Measurements from ENCODE around the gene PRPF40B. TPM values are rescaled to one million over a fixed set of nuclear protein-coding genes. Genes with fewer than 3 reads are reported as not detected.

PRPF40B gene
- total and polyA plus RNA-seq, 9 of the 15 experiments (the other 6 are each of a cell fraction or from before 2014, with no cell fraction given), result 0.55 to 10.6 (median 4.8) TPM

GRCh38 chr12:49649445-49649844 is 26.1 kb downstream of the PRPF40B start:
- peaks cover 0 to 12% of the 10 kb centered on the region in 2 experiments; a peak in 3 of 5 replicates for H3K4me1 ChIP-seq (replicated peaks in 1 of 2; ENCODE audit: control insufficient read depth in 2 of 2, insufficient read depth in 2 of 2, low read length in 2 of 2)
- no peak for TF ChIP-seq PPARD (CRISPR knock-in tag; IDR thresholded peaks at IDR 0.05)
- H3K79me2 ChIP-seq (ENCODE audit: control insufficient read depth, insufficient read depth, low read length), result no peaks in the 10 kb centered on the region
- FAIRE-seq, result no peak
- BruUV-seq (replicated peaks), result no TSS peak
- no peak for ATAC-seq
- 90% methylated on average over 8 of the region's 11 CpGs for WGBS (ENCODE audit: insufficient coverage, low coverage, missing lambda C conversion rate)
- no peak overlapping the region for H3K4me3 ChIP-seq
- ChIA-PET POLR2A (interaction anchor here (1.0 to 3.4 kb wide), 6 partner anchors 13 to 193 kb away, joined by 3 to 18 read pairs (median 4); partner anchors contain the start of gene BCDIN3D), CTCF (ENCODE audit: low intra/inter-chr PET ratio) (interaction anchor here (0.5 to 0.9 kb wide), 2 partner anchors 58 to 329 kb away, joined by 3 read pairs; partner anchors contain the start of gene FMNL3)
- no peak for DNase-seq (ENCODE audit: extremely low read depth in 1 of 4, low spot score in 3 of 4)
- no peaks in the 10 kb centered on the region for H3K9me3 ChIP-seq (replicated peaks; ENCODE audit: control insufficient read depth, insufficient read depth, low read depth, low read length)
- no peaks in the 10 kb centered on the region for H3K27me3 ChIP-seq (ENCODE audit: control insufficient read depth in 2 of 2, insufficient read depth in 2 of 2, low read length in 2 of 2)
- no peaks in the 10 kb centered on the region; the same call in 1 of the 2 replicates for H4K20me1 ChIP-seq (replicated peaks; ENCODE audit: control insufficient read depth, insufficient read depth, low read length)
- no peak overlapping the region for H2AFZ ChIP-seq (ENCODE audit: low read depth, low read length)
- H3K36me3 ChIP-seq (ENCODE audit: control insufficient read depth, insufficient read depth, low read length), result peaks cover 11% of the 10 kb centered on the region; the same call in 2 of the 3 replicates
- in situ Hi-C loops (cut with MboI) (no loop called here), intact Hi-C loops (cut with micrococcal nuclease) (no loop called here)
- H3K9me1 ChIP-seq (ENCODE audit: control insufficient read depth, insufficient read depth, low read length), result no peaks in the 10 kb centered on the region
- H3K4me2 ChIP-seq (ENCODE audit: insufficient read depth, low read length), result no peak overlapping the region
- no peak overlapping the region for H3K27ac ChIP-seq (ENCODE audit: extremely low read depth, low read depth, low read length)
- H3K9ac ChIP-seq (ENCODE audit: insufficient read depth in 1 of 2, low read depth in 2 of 2, low read length in 2 of 2), result no peak overlapping the region; a peak in 1 of 4 replicates

- in situ Hi-C loops (cut with MboI) (no loop called here), intact Hi-C loops (cut with micrococcal nuclease) (no loop called here)
- Histone ChIP-seq H3K27ac (ENCODE audit: extremely low read depth, low read depth, low read length) (no peak overlapping the region), H3K79me2 (ENCODE audit: control insufficient read depth, insufficient read depth, low read length) (no peaks in the 10 kb centered on the region), H2AFZ (ENCODE audit: low read depth, low read length) (no peak overlapping the region), H3K27me3 (ENCODE audit: control insufficient read depth in 2 of 2, insufficient read depth in 2 of 2, low read length in 2 of 2) (no peaks in the 10 kb centered on the region), H3K9me1 (ENCODE audit: control insufficient read depth, insufficient read depth, low read length) (no peaks in the 10 kb centered on the region), H3K4me2 (ENCODE audit: insufficient read depth, low read length) (no peak overlapping the region), H3K4me1 (replicated peaks in 1 of 2; ENCODE audit: control insufficient read depth in 2 of 2, insufficient read depth in 2 of 2, low read length in 2 of 2) (peaks cover 0 to 12% of the 10 kb centered on the region in 2 experiments; a peak in 3 of 5 replicates), H3K9ac (ENCODE audit: insufficient read depth in 1 of 2, low read depth in 2 of 2, low read length in 2 of 2) (no peak overlapping the region), H3K9me3 (replicated peaks; ENCODE audit: control insufficient read depth, insufficient read depth, low read depth, low read length) (no peaks in the 10 kb centered on the region), H4K20me1 (replicated peaks; ENCODE audit: control insufficient read depth, insufficient read depth, low read length) (no peaks in the 10 kb centered on the region; the same call in 1 of the 2 replicates), H3K4me3 (no peak overlapping the region), H3K36me3 (ENCODE audit: control insufficient read depth, insufficient read depth, low read length) (peaks cover 8% of the 10 kb centered on the region; the same call in 2 of the 3 replicates)
- ATAC-seq (no peak), FAIRE-seq (no peak), DNase-seq (ENCODE audit: extremely low read depth in 1 of 4, low spot score in 3 of 4) (no peak)
- BruUV-seq (replicated peaks), result no TSS peak
- CTCF ChIA-PET (ENCODE audit: low intra/inter-chr PET ratio), result no interaction called here
- 40% methylated on average over 5 of the region's 5 CpGs for WGBS (ENCODE audit: insufficient coverage, low coverage, missing lambda C conversion rate)
- POLR2A ChIA-PET, result interaction anchor here (1.1 to 3.4 kb wide), 3 partner anchors 14 to 193 kb away, joined by 4 to 18 read pairs (median 4); partner anchors contain the start of gene BCDIN3D
- TF ChIP-seq NRF1 (conservative IDR thresholded peaks at IDR 0.05 in 1 of 2, IDR thresholded peaks at IDR 0.05 in 1 of 2) (no peak), HEY1 (CRISPR knock-in tag; IDR thresholded peaks at IDR 0.05; ENCODE audit: borderline replicate concordance) (no peak), FOXP4 (CRISPR knock-in tag; IDR thresholded peaks at IDR 0.05; ENCODE audit: borderline replicate concordance) (no peak), CEBPG (CRISPR knock-in tag; IDR thresholded peaks at IDR 0.05) (no peak), CEBPG (tag; conservative IDR thresholded peaks at IDR 0.05 in 1 of 2, IDR thresholded peaks at IDR 0.05 in 1 of 2) (peak in 1 of 2 experiments; percentile 36; a peak in 1 of 4 replicates), ZNF12 (CRISPR knock-in tag; IDR thresholded peaks at IDR 0.05) (no peak), RBFOX2 (IDR thresholded peaks at IDR 0.05; ENCODE audit: low read depth, low read length) (no peak), ATF3 (IDR thresholded peaks at IDR 0.05) (peak; percentile 33; the same call in 1 of the 2 replicates), ATF3 (CRISPR knock-in tag; conservative IDR thresholded peaks at IDR 0.05) (no peak), FOXJ3 (CRISPR knock-in tag; IDR thresholded peaks at IDR 0.05) (no peak), MTF1 (CRISPR knock-in tag; IDR thresholded peaks at IDR 0.05; ENCODE audit: borderline replicate concordance) (no peak), ILK (tag; IDR thresholded peaks at IDR 0.05; ENCODE audit: borderline replicate concordance, low read depth) (no peak)
Observed at GRCh38 chr12:49649892-49650291, 26.5 kb downstream of the PRPF40B start.

Measured in K562 (cell line).